Spleen (tissue), 7 donors: ENCODE data around the gene PITHD1.

Source experiments
- POLR2A ChIP-seq, 3 donors: fragments of 450-650 bp; IDR thresholded peaks; one replicate each; pipeline ENCODE4 v1.5.1; 2017; ENCODE audit warnings: antibody characterized with exemption in 3 of 3, mild to moderate bottlenecking in 1 of 3
- TF ChIP-seq, protein P1 (sequence below), 11 experiments: fragments of 200-600 bp in 7 of 11; fragments of 450-650 bp in 4 of 11; sonication (generic) in 4 of 11; IDR thresholded peaks in 8 of 11; conservative IDR thresholded peaks in 3 of 11; 1 replicate in 7 of 11; 2 replicates in 4 of 11; pipeline versions ENCODE4 v1.4.0 to v1.8.0; 2016 to 2021; ENCODE audit warnings: antibody characterized with exemption in 11 of 11, inconsistent platforms in 4 of 11, mild to moderate bottlenecking in 1 of 11
- donor health status: DM: no; HTN: no; CAD: no; lungs with moderate emphysema.
- donor health status: DM: no; HTN: no; CAD: no.
- donor health status: DM: no; HTN: no; CAD: no.

DNA sequence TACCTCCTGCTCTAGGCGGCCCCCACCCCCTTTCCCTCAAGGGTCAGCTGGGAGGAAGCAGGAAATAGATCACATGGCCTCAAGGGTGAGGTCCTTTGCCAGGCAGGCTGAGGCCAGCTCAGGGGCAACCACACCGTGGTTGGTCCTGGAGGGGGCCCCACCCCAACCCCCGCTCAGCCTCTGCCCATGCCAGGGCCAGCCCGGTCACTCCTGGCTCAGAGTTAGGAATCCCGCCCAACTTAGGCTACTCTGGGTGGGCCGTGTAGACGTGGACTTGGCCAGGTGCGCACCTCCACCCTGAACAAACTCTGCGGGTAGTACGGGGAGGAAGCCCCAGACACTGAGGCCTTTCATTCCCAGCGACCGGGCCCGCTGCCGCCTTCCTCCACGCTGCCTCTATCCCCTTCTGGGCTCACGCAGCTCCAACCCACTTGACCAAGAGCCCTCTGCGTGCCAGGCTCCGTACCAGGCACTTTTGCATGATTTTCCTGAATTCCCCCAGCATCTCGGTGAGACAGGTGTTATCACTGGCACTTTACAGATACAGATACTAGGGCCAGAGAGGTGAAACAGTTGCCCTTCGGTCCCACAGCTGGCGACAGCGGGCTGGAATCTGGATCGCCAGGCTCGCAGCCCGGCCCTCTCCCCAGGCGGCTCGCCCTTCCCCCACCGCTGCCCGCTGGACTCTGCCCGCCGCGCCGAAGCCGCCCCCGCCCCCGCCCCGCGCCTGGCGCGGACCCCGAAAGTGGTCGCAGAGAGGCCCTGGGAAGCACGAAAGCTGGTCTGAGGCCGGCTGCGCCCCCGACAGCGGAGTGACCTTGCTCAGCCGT lies 21.6 kb downstream of the PITHD1 start:
- TF ChIP-seq, protein P1, sequence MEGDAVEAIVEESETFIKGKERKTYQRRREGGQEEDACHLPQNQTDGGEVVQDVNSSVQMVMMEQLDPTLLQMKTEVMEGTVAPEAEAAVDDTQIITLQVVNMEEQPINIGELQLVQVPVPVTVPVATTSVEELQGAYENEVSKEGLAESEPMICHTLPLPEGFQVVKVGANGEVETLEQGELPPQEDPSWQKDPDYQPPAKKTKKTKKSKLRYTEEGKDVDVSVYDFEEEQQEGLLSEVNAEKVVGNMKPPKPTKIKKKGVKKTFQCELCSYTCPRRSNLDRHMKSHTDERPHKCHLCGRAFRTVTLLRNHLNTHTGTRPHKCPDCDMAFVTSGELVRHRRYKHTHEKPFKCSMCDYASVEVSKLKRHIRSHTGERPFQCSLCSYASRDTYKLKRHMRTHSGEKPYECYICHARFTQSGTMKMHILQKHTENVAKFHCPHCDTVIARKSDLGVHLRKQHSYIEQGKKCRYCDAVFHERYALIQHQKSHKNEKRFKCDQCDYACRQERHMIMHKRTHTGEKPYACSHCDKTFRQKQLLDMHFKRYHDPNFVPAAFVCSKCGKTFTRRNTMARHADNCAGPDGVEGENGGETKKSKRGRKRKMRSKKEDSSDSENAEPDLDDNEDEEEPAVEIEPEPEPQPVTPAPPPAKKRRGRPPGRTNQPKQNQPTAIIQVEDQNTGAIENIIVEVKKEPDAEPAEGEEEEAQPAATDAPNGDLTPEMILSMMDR (IDR thresholded peaks at IDR 0.05 in 8 of 11, conservative IDR thresholded peaks at IDR 0.05 in 3 of 11) = no peak
- no peak for TF ChIP-seq POLR2A (IDR thresholded peaks at IDR 0.05)
